DOHH2 (cell line): Measurements from ENCODE around the gene LRRC4C.

Experiments
- EZH2phosphoT487 ChIP-seq: fragments of 200-600 bp; sonication (generic); IDR thresholded peaks from 2 replicates; pipeline ENCODE4 v1.6.1; 2017; ENCODE audit warnings: borderline replicate concordance, mild to moderate bottlenecking, antibody characterized with exemption, low read length, moderate library complexity, mixed read lengths
- TF ChIP-seq, protein P1 (sequence below): fragments of 200-600 bp; sonication (generic); IDR thresholded peaks from one replicate; pipeline ENCODE4 v1.5.1; 2014; ENCODE audit warnings: antibody characterized with exemption, mild to moderate bottlenecking, low read depth, low read length; ENCODE audit not compliant: poor library complexity, severe bottlenecking

DNA sequence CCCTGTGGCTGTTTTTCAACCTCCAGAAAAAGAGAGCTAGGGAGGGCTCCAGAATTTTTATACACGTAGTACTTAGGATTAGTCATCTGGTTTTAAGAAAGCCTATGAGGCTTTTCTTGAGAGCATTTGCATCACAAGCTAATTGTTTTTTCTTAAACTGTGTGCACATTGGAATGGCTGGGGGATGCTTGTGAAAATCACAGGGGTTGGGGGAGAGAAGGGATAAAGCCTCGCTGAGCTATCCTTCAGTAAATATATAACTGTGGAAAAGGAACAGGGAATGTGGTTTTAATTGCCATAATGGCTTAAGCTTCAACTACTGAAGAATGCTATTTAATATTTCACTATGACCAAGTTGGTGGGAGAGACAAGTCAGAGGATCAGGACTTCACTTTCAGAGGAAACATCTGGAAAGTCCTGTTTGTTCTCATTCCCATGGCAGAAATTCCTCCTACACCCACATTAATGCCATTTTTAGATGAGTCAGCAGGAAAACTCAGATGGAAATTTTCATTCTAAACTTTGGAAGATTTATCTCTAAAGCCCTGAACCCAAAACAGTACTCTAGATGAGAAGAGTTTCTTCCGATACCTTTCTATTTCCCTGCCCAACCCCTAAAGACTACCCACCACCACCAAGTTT lies 591.3 kb downstream of the LRRC4C start:
- TF ChIP-seq EZH2phosphoT487: no peak
- TF ChIP-seq, protein P1, sequence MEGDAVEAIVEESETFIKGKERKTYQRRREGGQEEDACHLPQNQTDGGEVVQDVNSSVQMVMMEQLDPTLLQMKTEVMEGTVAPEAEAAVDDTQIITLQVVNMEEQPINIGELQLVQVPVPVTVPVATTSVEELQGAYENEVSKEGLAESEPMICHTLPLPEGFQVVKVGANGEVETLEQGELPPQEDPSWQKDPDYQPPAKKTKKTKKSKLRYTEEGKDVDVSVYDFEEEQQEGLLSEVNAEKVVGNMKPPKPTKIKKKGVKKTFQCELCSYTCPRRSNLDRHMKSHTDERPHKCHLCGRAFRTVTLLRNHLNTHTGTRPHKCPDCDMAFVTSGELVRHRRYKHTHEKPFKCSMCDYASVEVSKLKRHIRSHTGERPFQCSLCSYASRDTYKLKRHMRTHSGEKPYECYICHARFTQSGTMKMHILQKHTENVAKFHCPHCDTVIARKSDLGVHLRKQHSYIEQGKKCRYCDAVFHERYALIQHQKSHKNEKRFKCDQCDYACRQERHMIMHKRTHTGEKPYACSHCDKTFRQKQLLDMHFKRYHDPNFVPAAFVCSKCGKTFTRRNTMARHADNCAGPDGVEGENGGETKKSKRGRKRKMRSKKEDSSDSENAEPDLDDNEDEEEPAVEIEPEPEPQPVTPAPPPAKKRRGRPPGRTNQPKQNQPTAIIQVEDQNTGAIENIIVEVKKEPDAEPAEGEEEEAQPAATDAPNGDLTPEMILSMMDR: no peak
